GM19463 (cell line): ENCODE measurements around the gene KRT36.

Source experiments
- ATAC-seq: cut with Tn5 transposase; IDR thresholded peaks from one replicate; pipeline ENCODE4 v1.9.1; 2021; ENCODE audit warnings: mild to moderate bottlenecking, moderate library complexity; ENCODE audit not compliant: unreplicated experiment

The KRT36 gene

DNA sequence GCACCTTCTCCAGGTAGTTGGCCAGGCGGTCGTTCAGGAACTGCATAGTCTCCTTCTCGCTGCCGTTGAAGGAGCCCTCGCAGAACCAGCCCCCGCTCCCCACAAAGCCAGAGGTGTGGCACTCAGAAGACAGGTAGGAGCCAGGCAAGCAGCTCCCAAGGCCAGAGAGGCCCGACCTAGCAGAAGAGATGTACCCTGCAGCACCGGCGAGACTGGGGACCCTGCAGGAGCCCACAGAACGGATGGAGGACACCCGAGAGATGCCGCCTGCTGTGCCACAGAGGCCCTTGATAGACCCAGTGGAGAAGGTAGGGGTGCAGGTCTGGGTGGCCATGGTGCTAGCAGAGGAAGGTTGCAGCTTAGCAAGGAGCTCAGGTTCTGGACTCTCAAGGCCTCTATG is at the start of gene KRT36:
KRT36 (minus strand) TSS at position 380 of the 400 bp plus-strand sequence; CDS start at position 334, 46 bp downstream.
- ATAC-seq: no peak

DNA sequence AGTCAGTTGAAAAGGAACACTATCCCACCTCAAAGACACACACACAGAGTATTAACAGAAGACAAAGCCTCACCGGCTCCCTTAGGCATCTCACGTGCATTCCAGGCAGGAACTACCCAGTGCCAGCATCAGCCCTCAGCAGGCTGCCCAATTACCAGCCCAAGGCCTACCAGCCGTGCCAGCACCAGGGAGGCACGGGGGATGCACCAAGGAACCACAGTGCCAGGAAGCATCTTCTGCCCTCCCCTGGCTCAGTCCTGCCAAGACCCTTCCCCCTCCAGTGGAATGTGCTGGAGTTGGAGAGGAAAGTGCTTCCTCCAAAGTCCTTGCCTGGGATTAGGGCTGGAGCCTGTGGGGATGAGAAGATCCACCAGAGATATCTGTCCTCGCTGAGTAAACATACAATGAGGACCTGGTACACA is 49.4 kb upstream of the KRT36 start:
- no peak for ATAC-seq

DNA sequence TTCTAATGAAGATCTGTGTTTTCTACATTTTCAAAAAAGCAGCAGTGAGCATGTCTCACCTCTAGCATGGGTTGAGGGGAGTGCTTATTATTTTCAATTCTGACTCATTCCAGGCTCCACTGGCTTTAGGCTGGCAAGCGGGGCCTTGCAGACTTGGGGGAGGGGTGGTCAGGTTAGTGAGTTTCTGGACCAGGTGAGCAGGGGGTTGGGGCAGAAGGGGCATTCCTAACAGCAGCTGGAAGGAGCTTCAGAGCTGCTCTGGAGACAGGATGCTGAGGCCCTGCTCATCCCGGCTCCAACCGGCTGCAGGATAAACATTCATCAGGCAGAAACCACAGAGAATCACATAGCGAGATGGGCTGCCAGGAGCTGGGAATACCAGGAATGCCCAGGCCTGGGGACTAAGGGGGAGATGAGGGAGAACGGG is 48.9 kb upstream of the KRT36 start:
- no peak for ATAC-seq

DNA sequence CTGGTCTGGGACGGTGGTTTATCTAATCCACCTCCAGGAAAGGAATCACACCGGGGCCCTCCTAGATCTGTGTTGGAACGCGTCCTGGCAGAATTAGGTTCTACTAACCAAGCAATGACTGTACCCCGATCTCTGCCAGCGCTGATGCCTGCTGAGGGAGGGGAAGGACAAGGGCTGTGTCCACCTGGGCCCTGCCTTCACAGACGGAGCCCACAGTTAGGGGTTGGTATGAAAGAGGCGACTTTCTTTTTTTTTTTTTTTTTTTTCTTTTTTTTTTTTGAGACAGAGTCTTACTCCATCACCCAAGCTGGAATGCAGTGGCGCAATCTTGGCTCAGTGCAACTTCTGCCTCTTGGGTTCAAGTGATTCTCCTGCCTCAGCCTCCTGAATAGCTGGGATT is 48.3 kb upstream of the KRT36 start:
- ATAC-seq: no peak

DNA sequence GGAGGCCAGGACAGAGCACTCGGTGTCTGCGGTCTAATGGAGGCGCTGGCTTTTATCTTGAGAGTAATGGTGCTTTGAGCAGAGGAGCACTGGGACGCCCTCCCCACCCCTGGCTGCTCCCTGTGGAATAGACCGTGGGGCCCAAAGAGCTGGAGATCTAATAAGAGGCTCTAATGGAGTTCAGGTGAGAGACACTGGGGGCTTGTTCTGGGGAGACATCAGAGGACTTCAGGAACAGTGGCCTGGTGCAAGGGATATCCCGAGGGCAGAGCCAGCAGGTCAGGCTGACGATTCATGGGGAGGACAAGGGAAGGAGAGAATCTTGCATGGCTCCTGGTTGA is 47.9 kb upstream of the KRT36 start:
- ATAC-seq: no peak

DNA sequence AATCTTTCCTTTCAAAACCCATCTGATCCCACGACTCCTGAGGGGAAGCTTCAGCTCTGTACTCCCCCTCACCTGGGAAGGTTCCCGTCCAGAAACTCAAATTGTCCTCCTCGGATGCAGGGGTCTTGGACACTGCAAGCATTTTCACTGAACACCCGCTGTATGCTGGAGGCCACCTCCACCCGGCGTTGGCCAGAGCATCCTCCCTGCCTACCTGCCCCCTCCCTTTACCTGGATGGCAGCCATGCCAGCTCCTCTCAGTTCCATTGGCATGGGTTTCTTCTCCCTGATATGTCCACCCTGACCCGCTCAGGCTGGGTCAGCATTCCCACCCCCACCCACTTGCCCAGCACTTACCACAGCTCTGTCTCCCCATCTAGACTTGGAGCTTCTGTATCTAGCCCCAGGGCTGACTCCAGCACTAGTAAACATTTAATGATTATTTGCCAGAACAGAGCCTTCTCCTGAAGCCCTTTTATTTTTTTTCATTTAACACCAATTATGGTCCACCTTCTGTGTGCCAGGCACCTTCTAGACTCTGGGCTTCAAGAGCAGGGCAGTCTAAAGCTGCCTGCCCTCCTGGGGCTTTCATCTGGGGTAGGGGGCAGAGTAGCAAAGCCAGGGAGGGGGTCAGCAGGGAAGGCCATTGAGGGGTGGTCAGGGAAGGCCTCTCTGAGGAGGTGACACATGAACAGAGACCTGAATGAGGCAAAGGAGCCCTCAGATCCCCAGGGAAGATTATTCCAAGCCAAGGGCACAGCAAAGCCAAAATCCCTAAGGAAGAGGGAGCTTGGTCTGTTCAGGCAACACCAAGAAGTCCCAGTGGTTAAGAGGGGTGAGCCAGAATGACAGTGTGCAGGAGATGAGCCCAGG is 47.3 kb upstream of the KRT36 start:
- no peak for ATAC-seq

DNA sequence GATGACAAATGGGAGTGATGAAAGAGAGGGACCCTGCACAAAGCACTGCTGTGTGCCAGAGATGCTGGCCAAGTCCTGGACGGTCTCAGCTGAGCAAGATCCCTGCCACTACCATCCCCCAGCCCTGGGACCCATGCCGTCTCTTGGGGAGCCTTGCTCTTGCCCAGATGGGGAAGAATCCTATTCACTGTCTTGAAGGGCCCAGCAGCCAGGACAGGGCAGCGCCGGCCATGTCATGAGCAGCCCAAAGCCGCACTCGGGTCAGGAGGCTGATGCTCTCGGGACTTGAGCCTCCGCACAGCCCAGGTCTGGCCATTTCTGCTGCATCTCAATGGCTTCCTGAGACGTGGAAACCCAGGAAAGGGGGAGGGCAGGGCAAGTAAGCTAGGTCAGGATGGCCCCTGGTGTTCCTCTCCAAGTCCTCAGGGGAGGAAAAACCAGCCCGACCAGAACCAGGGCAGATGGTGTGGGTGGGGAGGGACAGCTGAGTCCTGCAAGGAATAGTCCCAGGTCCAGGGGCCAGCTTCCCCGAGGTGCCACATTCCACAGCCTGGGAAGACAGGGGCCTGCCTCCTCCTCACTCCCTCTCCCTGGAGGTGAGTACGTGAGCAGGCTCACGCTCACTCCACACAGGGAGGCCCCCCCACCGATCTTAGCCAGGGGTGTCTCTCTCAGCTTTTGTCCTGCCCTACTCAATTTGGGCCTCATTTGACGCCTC is 46.2 kb upstream of the KRT36 start:
- ATAC-seq: no peak

DNA sequence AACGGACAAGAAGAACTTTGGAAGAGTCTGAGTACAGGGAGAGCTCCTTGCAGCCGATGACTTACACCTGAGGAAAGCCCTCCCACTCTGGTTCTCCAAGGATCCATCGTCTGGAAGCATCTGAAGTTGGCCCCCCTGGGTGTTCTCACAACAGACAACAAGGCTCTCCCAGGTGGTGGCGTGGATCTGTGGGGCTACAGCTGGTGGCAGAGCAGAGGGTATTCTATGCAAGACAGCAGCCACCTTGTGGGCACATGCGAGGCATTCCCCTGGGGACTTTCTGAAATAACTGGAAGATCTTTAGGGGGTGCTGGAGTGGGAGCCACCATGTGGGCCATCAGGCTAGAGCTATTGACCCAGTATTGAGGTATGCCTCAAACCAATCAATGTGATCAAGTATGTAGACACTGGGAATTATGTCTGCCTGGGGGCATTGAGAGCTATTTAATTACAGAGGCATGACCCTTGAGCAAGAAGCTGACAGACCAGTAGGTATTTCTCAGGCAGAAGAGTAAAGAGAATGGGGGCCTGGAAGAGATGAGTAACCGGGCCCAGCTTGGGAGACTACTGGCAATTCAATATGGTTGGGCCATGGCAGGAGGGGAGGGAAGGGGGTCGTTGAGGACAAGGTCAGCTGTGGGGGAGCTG is 45.3 kb upstream of the KRT36 start:
- ATAC-seq: no peak

DNA sequence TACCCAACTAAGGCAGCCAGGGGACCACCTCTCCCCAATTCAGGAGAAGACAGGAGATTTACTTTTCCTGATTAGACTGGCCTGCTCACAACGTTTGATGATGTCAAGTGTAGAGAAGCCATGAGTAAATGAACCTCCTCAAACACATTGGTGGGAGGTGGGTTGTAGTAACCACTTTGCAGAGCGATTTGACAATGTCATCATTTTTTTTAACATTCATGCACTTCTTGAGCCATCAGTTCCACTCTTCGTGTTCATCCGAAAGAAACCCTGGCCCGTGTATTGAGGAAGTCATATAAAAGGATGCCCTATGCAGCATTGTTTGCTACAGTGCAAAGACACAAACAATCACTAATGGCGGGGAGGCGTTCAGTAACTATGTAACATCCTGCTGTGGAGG is 43.9 kb upstream of the KRT36 start:
- no peak for ATAC-seq

DNA sequence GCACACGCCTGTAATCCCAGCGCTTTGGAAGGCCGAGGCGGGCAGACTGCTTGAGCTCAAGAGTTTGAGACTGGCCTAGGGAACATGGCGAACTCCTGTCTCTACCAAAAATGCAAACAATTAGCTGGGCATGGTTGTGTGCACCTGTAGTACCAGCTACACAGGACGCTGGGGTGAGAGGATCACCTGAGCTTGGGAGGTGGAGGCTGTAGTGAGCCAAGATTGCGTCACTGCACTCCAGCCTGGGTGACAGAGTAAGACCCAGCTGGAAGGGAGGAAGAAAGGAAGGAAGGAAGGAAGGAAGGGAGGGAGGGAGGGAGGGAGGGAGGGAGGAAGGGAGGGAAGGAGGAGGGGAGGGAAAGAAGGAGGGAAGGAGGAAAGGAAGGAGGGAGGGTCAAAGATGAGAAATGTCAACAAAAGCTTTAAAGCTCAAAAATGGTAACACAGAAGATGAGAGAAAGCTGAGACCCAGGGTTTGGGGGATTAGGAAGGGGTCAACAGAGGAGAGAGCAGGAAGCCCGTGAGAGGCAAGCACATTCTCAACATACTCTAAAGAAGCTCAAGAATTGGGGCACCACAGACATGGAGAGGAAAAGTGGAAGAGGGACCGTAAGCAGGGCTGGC is 43.3 kb upstream of the KRT36 start:
- ATAC-seq: no peak

DNA sequence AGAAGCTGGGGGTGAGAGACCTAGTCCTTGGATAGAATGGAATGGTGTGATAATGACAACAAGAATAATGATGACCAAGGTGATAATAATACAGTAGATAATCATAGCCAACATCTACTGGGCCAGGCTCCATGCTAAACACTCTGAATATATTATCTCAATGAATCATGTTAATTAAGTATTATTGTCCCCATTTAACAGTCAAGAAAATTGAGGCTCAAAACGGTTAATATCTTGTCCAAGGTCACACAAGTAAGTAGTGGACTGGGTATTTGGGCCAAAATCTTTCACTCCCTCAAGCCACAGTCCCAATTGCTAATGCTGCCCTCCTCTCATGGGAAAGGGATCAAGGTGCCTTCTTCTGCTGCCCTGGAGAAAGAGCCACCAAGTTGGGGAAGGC is 42.3 kb upstream of the KRT36 start:
- no peak for ATAC-seq

DNA sequence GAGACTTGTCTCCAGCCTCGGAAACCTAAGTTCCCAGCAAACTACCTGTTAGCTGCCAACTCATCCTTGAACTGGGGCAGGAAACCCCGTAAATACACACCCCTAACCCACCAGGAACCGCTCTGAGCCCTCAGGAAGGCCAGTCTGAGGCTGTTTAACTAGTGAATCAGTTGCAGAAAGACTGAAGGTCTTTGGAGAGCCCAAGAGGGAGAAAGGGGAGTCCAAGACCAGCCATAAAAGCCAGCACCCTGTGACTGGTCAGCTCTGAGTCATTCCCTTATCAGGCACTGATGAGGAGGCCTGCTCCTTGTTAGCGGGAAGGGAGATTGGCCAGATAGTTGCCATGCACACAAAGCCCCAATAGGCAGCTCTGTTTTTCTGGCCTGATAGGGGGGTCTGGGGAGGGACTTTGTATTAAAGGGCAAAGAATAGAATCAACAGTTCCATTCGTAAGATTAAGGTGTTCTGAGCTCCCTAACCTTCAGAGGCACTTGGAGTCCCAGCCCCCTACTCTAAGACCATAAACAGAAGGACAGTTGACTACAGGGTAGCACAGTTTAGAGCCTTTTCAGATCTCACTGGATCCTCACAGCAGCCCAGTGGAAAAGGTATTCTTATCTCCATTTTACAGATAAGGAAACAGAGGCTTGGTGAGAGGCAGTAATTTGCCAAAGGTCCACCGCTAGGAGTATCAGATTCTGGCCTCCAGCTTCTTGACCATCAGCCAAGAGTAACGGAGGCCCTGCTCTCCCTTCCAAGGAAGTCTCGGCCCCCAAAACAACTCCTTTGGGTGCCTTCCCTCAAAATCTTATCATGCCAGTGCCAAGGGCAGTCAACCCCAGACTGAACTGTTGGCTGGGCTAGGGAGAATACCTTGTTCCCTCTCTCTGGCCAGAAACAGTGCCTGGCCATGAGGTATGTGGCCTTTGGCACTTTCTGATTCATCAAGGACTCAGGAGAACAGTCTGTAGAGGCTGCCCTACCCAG is 40.6 kb upstream of the KRT36 start:
- no peak for ATAC-seq

DNA sequence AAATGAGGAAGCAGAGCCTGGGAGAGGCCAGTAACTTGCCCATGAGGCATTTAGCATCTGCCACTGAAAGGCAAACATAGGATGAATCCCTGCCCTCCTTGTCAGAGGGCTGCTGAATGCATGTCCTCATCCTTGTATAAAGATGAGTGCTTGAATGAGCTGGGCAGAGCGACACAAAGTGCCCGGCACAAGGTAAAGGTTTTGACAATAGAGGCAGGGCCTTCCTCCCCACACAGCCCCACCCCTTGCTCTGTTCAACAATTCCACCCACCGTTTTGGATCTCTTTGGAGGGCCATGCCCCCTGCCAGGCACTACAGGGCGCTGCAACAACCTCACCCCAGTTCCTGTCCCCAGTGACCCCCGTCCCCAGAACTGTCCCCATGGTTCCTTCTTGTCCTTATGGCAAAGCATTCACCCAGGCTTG is 39.8 kb upstream of the KRT36 start:
- ATAC-seq: no peak

DNA sequence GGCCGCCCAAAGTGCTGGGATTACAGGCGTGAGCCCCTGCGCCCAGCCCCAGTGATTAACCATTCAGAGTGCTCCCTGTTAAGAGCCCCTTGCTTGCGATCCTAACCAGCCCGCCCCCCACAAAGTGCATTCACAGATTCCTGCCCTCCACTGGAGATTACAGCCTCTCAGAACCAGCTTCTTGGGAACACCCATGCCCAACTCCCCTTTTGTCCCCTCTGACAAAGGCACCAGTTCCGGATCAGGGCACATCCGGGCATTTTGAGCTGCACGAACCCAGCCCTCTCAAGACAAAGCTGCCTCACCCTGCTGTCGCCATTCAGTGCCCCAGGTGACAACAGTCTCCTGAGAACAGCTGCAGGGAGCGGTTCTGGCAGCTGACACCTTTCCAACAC is 39.2 kb upstream of the KRT36 start:
- ATAC-seq: no peak

DNA sequence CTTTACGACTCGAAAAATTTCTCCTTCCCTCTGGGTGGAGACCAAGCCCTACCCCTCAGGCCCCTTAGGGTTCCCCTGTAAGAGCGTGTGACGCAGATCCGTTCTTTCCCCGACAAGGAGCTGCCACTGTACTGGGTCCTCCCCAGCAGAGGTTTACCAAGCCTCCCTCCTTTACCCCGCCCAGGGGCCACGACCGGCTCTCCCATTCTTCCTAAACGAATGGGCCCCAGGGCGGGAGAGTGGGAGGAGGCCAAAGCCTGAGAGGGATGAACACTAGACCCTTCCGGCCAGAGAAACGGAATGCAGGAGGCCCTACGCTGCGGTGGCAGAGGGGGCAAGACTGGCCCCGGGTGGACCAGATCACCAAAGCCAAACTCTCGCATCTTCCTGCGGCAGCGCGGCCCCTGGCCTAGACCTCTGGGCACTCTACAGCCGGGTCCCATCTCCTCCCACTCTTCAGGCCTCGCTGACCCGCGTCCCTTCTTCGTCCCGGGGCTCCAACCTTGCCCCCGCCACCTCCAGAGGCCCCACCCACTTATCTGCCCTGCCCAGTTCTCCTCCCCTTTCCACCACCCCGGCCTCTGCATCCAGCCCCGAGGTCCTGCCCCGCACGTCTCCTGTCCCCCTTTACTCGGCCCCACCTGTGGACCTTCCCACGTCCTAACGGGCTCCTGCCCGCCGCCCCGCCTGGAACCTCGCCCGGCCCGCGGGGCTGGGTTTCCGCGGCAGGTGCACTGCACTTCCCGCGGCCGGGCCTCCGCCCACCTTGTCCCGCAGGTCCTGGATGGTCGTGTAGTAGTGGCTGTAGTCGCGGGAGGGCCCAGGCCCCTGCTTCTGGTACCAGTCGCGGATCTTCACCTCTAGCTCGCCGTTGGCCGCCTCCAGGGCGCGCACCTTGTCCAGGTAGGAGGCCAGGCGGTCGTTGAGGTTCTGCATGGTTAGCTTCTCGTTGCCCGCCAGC is 37.6 kb upstream of the KRT36 start:
- ATAC-seq: no peak

DNA sequence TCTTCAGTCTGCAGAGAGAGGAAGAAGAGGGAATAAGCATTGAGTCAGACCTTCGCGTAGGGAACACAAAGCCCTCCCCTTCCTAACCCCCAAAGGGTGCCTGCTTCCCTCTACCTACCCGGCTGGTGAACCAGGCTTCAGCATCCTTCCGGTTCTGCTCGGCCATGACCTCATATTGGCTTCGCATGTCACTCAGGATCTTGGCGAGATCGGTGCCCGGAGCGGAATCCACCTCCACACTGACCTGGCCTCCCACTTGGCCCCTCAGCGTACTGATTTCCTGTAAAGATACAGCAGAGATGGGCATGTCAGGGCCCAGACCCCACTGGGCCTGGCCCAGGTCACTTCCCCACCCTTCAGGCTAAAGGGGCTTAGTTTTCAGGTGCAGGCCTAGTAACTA is 34.6 kb upstream of the KRT36 start:
- ATAC-seq: no peak

DNA sequence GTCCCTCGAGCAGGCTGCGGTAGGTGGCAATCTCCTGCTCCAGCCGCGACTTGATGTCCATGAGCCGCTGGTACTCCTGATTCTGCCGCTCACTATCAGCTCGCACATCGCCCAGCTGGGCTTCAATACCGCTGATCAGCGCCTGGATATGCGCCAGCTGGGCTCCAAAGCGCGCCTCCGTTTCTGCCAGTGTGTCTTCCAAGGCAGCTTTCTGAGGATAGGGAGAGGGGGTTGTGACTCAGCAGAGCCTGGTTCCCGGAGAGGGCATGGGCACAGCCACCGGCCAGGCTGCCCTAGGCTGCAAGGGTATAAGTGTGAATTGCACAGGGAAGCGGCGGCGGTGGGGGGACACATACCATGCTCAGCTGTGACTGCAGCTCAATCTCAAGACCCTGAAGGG is 34.1 kb upstream of the KRT36 start:
- ATAC-seq: no peak

DNA sequence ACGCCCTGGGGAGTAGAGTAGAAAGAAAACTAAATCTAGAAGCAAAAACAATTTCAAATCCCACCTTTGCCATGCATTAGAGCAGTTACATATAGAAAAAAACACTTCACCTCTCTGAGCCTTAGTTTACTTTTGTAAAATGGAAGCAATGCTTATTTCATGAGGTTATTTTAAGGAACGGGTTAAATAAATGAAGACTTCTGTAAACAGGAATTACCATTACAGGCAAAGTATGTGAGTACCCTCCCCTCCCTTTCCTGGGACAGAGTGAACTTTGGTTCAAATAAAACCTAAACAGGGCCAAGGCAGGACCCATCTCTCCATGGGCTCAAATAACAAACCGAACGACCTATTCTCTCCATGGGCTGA is 33.5 kb upstream of the KRT36 start:
- no peak for ATAC-seq
